ENCODE results near the gene CFAP57. TPM values are rescaled to one million over a fixed set of nuclear protein-coding genes. Genes with fewer than 3 reads are reported as not detected.

Gene CFAP57
- polyA plus RNA-seq, 1 donor from 2014 or later = 0.17 TPM

DNA sequence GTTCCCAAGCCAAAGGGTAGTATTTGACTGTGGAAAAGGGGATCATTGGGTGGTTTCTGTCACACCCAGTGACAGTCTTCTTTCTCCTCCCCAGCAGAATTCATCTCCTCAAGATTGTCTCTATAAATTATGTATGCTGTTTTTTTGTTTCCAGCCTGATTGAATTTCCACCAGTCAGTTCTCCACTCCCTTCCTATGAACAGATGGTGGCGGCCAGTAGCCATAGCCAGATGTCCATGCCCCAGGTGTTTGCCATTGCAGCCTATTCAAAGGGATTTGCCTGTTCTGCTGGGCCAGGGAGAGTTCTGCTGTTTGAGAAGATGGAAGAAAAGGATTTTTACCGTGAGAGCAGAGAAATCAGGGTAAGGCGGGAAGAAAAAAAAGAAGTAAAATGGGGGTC lies 12.9 kb downstream of the CFAP57 start:
- Histone ChIP-seq H3K9me3 (ENCODE audit: low read length) (no peaks in the 10 kb centered on the region), H2AFZ (ENCODE audit: low read depth, low read length) (no peak overlapping the region), H3K4me2 (ENCODE audit: low read length) (no peak overlapping the region), H3K36me3 (ENCODE audit: insufficient read depth, low read length) (no peaks in the 10 kb centered on the region), H4K20me1 (ENCODE audit: insufficient read depth) (no peaks in the 10 kb centered on the region), H3F3A (ENCODE audit: insufficient read depth, low read length, poor library complexity, severe bottlenecking) (no peaks in the 10 kb centered on the region), H3K79me2 (replicated peaks; ENCODE audit: insufficient read depth, low read length) (no peaks in the 10 kb centered on the region), H3K9ac (ENCODE audit: low read length) (no peak overlapping the region), H3K4me3 (ENCODE audit: low read length) (no peak overlapping the region), H3K27me3 (ENCODE audit: insufficient read depth, low read depth, low read length) (no peaks in the 10 kb centered on the region), H3K27ac (ENCODE audit: low read length) (no peak overlapping the region), H3K9me2 (ENCODE audit: insufficient read depth, low read length) (no peaks in the 10 kb centered on the region)
- no peak for TF ChIP-seq POLR2AphosphoS5 (IDR thresholded peaks at IDR 0.05)
- TF ChIP-seq TAF1 (IDR thresholded peaks at IDR 0.05; ENCODE audit: low read depth) = no peak
- no peak for TF ChIP-seq RAD21 (conservative IDR thresholded peaks at IDR 0.05)
- TF ChIP-seq MXI1 (conservative IDR thresholded peaks at IDR 0.05; ENCODE audit: poor library complexity, severe bottlenecking) = no peak
- TF ChIP-seq, protein P1, sequence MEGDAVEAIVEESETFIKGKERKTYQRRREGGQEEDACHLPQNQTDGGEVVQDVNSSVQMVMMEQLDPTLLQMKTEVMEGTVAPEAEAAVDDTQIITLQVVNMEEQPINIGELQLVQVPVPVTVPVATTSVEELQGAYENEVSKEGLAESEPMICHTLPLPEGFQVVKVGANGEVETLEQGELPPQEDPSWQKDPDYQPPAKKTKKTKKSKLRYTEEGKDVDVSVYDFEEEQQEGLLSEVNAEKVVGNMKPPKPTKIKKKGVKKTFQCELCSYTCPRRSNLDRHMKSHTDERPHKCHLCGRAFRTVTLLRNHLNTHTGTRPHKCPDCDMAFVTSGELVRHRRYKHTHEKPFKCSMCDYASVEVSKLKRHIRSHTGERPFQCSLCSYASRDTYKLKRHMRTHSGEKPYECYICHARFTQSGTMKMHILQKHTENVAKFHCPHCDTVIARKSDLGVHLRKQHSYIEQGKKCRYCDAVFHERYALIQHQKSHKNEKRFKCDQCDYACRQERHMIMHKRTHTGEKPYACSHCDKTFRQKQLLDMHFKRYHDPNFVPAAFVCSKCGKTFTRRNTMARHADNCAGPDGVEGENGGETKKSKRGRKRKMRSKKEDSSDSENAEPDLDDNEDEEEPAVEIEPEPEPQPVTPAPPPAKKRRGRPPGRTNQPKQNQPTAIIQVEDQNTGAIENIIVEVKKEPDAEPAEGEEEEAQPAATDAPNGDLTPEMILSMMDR (IDR thresholded peaks at IDR 0.05; ENCODE audit: poor library complexity, severe bottlenecking) = no peak
- TF ChIP-seq, protein P2, sequence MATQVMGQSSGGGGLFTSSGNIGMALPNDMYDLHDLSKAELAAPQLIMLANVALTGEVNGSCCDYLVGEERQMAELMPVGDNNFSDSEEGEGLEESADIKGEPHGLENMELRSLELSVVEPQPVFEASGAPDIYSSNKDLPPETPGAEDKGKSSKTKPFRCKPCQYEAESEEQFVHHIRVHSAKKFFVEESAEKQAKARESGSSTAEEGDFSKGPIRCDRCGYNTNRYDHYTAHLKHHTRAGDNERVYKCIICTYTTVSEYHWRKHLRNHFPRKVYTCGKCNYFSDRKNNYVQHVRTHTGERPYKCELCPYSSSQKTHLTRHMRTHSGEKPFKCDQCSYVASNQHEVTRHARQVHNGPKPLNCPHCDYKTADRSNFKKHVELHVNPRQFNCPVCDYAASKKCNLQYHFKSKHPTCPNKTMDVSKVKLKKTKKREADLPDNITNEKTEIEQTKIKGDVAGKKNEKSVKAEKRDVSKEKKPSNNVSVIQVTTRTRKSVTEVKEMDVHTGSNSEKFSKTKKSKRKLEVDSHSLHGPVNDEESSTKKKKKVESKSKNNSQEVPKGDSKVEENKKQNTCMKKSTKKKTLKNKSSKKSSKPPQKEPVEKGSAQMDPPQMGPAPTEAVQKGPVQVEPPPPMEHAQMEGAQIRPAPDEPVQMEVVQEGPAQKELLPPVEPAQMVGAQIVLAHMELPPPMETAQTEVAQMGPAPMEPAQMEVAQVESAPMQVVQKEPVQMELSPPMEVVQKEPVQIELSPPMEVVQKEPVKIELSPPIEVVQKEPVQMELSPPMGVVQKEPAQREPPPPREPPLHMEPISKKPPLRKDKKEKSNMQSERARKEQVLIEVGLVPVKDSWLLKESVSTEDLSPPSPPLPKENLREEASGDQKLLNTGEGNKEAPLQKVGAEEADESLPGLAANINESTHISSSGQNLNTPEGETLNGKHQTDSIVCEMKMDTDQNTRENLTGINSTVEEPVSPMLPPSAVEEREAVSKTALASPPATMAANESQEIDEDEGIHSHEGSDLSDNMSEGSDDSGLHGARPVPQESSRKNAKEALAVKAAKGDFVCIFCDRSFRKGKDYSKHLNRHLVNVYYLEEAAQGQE (IDR thresholded peaks at IDR 0.05; ENCODE audit: borderline replicate concordance) = no peak
- no peak for TF ChIP-seq SMC3 (conservative IDR thresholded peaks at IDR 0.05; ENCODE audit: poor library complexity)
- no peak for TF ChIP-seq EP300 (conservative IDR thresholded peaks at IDR 0.05; ENCODE audit: poor library complexity, severe bottlenecking)
- TF ChIP-seq EZH2 (IDR thresholded peaks at IDR 0.05; ENCODE audit: borderline replicate concordance, insufficient read depth, low read length, poor library complexity, severe bottlenecking) = no peak

DNA sequence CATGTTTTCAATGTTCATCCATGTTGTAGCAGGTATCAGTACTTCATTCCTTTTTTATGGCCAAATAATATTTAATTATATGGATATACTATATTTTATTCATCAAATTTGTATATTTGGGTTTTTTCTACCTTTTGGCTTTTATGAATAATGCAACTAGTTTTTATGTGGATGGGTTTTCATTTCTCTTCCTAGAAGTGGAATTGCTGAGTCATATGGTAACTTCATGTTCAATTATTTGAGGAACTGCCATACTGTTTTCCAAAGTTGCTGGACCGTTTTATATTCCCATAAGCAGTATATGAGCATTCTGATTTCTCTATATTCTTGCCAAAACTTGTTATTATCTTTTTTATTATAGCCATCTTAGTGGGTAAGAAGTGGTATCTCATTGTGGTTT lies 16.0 kb downstream of the CFAP57 start:
- TF ChIP-seq EZH2 (IDR thresholded peaks at IDR 0.05; ENCODE audit: borderline replicate concordance, insufficient read depth, low read length, poor library complexity, severe bottlenecking) (no peak), RAD21 (conservative IDR thresholded peaks at IDR 0.05) (no peak), MXI1 (conservative IDR thresholded peaks at IDR 0.05; ENCODE audit: poor library complexity, severe bottlenecking) (no peak)
- TF ChIP-seq, protein P2 (IDR thresholded peaks at IDR 0.05; ENCODE audit: borderline replicate concordance) = no peak
- no peaks in the 10 kb centered on the region for H3K79me2 ChIP-seq (replicated peaks; ENCODE audit: insufficient read depth, low read length)
- H3K9ac ChIP-seq (ENCODE audit: low read length) = no peak overlapping the region
- no peak overlapping the region for H2AFZ ChIP-seq (ENCODE audit: low read depth, low read length)
- no peaks in the 10 kb centered on the region for H3K27me3 ChIP-seq (ENCODE audit: insufficient read depth, low read depth, low read length)
- H4K20me1 ChIP-seq (ENCODE audit: insufficient read depth) = no peaks in the 10 kb centered on the region
- no peaks in the 10 kb centered on the region for H3K9me3 ChIP-seq (ENCODE audit: low read length)
- no peak overlapping the region for H3K27ac ChIP-seq (ENCODE audit: low read length)
- H3F3A ChIP-seq (ENCODE audit: insufficient read depth, low read length, poor library complexity, severe bottlenecking) = no peaks in the 10 kb centered on the region
- no peak overlapping the region for H3K4me3 ChIP-seq (ENCODE audit: low read length)
- H3K9me2 ChIP-seq (ENCODE audit: insufficient read depth, low read length) = no peaks in the 10 kb centered on the region
- no peak overlapping the region for H3K4me2 ChIP-seq (ENCODE audit: low read length)
- H3K36me3 ChIP-seq (ENCODE audit: insufficient read depth, low read length) = no peaks in the 10 kb centered on the region

Data from neural cell (in vitro differentiated cells).